Neuronal stem cell (in vitro differentiated cells): ENCODE measurements around the gene SUMO1.
"Not testable (repeated sequence)": the region's sequence is repeated elsewhere in the genome, so short reads cannot be mapped to it uniquely, and the experiment has no call there.

Experiments
- DNase-seq: peaks from one replicate; pipeline ENCODE4 v3.0.0-alpha.2; 2013; ENCODE audit warnings: low spot score
- H2AFZ ChIP-seq: one replicate; pipeline ENCODE4 v1.6.1; 2013; ENCODE audit warnings: mild to moderate bottlenecking, low read length, inconsistent platforms
- H2AK5ac ChIP-seq: 2 replicates; pipeline ENCODE4 v1.6.1; 2013; ENCODE audit warnings: low read depth, mild to moderate bottlenecking, inconsistent platforms, low read length, moderate library complexity, mixed read lengths
- H2BK120ac ChIP-seq: 2 replicates; pipeline ENCODE4 v1.6.1; 2013; ENCODE audit warnings: low read depth, mild to moderate bottlenecking, inconsistent platforms, low read length, moderate library complexity, mixed read lengths
- H2BK12ac ChIP-seq: one replicate; pipeline ENCODE4 v1.6.1; 2013; ENCODE audit warnings: low read length, inconsistent platforms
- H2BK15ac ChIP-seq: 2 replicates; pipeline ENCODE4 v1.6.1; 2013; ENCODE audit warnings: mild to moderate bottlenecking, low read length, inconsistent platforms, mixed read lengths
- H2BK5ac ChIP-seq: one replicate; pipeline ENCODE4 v1.6.1; 2013; ENCODE audit warnings: inconsistent platforms, mild to moderate bottlenecking, low read length, moderate library complexity
- H3K14ac ChIP-seq: one replicate; pipeline ENCODE4 v1.6.1; 2013; ENCODE audit warnings: low read length, inconsistent platforms
- H3K18ac ChIP-seq: 2 replicates; pipeline ENCODE4 v1.6.1; 2013; ENCODE audit warnings: low read length, inconsistent platforms
- H3K23ac ChIP-seq: 2 replicates; pipeline ENCODE4 v1.6.1; 2013; ENCODE audit warnings: low read depth, mild to moderate bottlenecking, mixed read lengths, low read length, inconsistent platforms; ENCODE audit not compliant: poor library complexity
- H3K27ac ChIP-seq: replicated peaks from 3 replicates; pipeline ENCODE4 v1.5.1; 2013; ENCODE audit warnings: low read length, inconsistent platforms
- H3K27me3 ChIP-seq, 3 experiments: 2 replicates each; pipeline ENCODE4 v1.6.1; 2013; ENCODE audit warnings: low read length in 3 of 3, mild to moderate bottlenecking in 2 of 3, inconsistent platforms in 1 of 3, low read depth in 1 of 3, mixed read lengths in 1 of 3, moderate library complexity in 1 of 3; ENCODE audit not compliant: control insufficient read depth in 3 of 3, insufficient read depth in 3 of 3
- H3K36me3 ChIP-seq, 2 donors: replicated peaks in 1 of 2; 2 replicates each; pipeline ENCODE4 v1.6.1; 2013; ENCODE audit warnings: low read length in 2 of 2; ENCODE audit not compliant: control insufficient read depth in 2 of 2, insufficient read depth in 2 of 2
- H3K4ac ChIP-seq: 2 replicates; pipeline ENCODE4 v1.6.1; 2013; ENCODE audit warnings: inconsistent platforms, mild to moderate bottlenecking, low read length, moderate library complexity
- H3K4me1 ChIP-seq, 2 donors: 1 replicate in 1 of 2; 2 replicates in 1 of 2; pipeline ENCODE4 v1.6.1; 2013; ENCODE audit warnings: low read length in 2 of 2, low read depth in 1 of 2; ENCODE audit not compliant: control insufficient read depth in 2 of 2, insufficient read depth in 1 of 2
- H3K4me2 ChIP-seq: one replicate; pipeline ENCODE4 v1.6.1; 2013; ENCODE audit warnings: mild to moderate bottlenecking, low read length, inconsistent platforms; ENCODE audit not compliant: insufficient read depth, poor library complexity, severe bottlenecking
- H3K4me3 ChIP-seq, 2 donors: 2 replicates each; pipeline ENCODE4 v1.5.1; 2013; ENCODE audit warnings: low read length in 2 of 2, mild to moderate bottlenecking in 2 of 2, inconsistent platforms in 1 of 2, moderate library complexity in 1 of 2
- H3K79me1 ChIP-seq: one replicate; pipeline ENCODE4 v1.6.1; 2013; ENCODE audit warnings: low read depth, mild to moderate bottlenecking, inconsistent platforms, low read length, moderate library complexity
- H3K9ac ChIP-seq: one replicate; pipeline ENCODE4 v1.6.1; 2013; ENCODE audit warnings: mild to moderate bottlenecking, low read depth, low read length, inconsistent platforms; ENCODE audit not compliant: poor library complexity
- H3K9me3 ChIP-seq, 2 donors: replicated peaks in 1 of 2; 2 replicates each; pipeline versions ENCODE3 to v1.6.1; 2013; ENCODE audit warnings: low read length in 2 of 2, mild to moderate bottlenecking in 2 of 2, inconsistent platforms in 1 of 2, low read depth in 1 of 2, mixed read lengths in 1 of 2, moderate library complexity in 1 of 2; ENCODE audit not compliant: control insufficient read depth in 2 of 2, insufficient read depth in 1 of 2
- H4K8ac ChIP-seq: one replicate; pipeline ENCODE4 v1.6.1; 2013; ENCODE audit warnings: low read depth, mild to moderate bottlenecking, inconsistent platforms, low read length, moderate library complexity
- H4K91ac ChIP-seq: one replicate; pipeline ENCODE4 v1.6.1; 2013; ENCODE audit warnings: low read length, low read depth, mild to moderate bottlenecking, inconsistent platforms; ENCODE audit not compliant: poor library complexity
- WGBS, 2 donors: extraction: QIAGEN DNeasy Blood & Tissue Kit; methylation state at CpG; one replicate each; pipeline ENCODE4 v1.1.7; 2013; ENCODE audit warnings: missing lambda C conversion rate in 2 of 2, mixed read lengths in 1 of 2; ENCODE audit not compliant: insufficient read length in 2 of 2, insufficient replicate concordance in 1 of 2; ENCODE audit errors: extremely low coverage in 2 of 2; 5-methylcytosine and 5-hydroxymethylcytosine counted together

SUMO1 gene

DNA sequence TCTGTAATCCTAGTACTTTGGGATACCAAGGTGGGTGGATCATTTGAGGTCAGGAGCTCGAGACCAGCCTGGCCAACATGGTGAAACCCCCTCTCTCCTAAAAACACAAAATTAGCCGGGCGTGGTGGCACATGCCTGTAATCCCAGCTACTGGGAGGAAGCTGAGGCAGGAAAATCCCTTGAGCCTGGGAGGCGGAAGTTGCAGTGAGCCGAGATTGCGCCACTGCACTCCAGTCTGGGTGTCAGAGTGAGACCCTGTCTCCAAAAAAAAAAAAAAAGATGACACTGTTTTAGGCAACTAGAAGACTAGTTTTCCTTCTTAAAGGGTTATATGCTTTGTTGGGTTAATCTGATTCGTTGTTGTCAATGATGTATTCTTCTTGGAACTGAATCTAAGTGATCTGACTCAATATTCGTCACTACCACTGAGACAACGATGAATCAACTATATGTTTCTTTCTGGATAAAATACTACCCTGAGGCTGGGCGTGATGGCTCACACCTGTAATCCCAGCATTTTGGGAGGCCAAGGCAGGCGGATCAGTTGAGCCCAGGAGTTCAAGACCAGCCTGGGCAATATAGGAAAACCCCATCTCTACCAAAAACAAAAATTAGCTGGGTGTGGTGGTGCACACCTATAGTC, 37.8 kb upstream of the SUMO1 start:
- H3K14ac ChIP-seq, H3K4me1 ChIP-seq, H3K27me3 ChIP-seq, H2BK120ac ChIP-seq, H3K79me1 ChIP-seq, H3K18ac ChIP-seq, H2BK15ac ChIP-seq, DNase-seq, H2BK5ac ChIP-seq, H3K4me3 ChIP-seq, H2AFZ ChIP-seq, H2AK5ac ChIP-seq, H3K9me3 ChIP-seq, H3K23ac ChIP-seq, H3K4me2 ChIP-seq, H3K9ac ChIP-seq, H2BK12ac ChIP-seq, H3K4ac ChIP-seq, H4K8ac ChIP-seq, H4K91ac ChIP-seq, H3K27ac ChIP-seq: not testable (repeated sequence)
- H3K36me3 ChIP-seq = peaks cover 24 to 68% of the 10 kb centered on the region in 2 donors
- WGBS, 2 donors = no CpG with 5 or more reads among the region's 11 CpGs

DNA sequence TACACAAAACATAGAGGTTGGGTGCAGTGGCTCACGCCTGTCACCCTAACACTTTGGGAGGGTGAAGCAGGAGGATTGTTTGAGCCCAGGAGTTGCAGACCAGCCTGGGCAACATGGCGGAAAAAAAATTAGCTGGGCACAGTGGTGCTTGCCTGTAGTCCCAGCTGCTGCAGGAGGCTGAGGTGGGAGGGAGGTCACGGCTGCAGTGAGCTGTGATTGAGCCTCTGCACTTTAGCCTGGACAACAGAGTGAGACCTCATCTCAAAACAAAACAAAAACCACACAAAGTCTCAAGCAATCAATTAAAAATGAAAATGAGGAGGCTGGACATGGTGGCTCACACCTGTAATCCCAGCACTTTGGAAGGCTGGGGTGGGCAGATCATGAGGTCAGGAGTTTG, 32.1 kb upstream of the SUMO1 start:
- H3K27ac ChIP-seq = no peak overlapping the region
- H4K8ac ChIP-seq = no peak overlapping the region
- H3K4me1 ChIP-seq = peaks cover 1 to 2% of the 10 kb centered on the region in 2 donors
- no peak overlapping the region for H2BK12ac ChIP-seq
- H3K9me3 ChIP-seq = no peaks in the 10 kb centered on the region
- DNase-seq = no peak
- H3K9ac ChIP-seq = peak overlapping the region; percentile 44
- H2AK5ac ChIP-seq = no peak overlapping the region
- H2BK15ac ChIP-seq = no peak overlapping the region
- no peak overlapping the region for H3K4me3 ChIP-seq
- H2BK120ac ChIP-seq = no peak overlapping the region
- H3K79me1 ChIP-seq = peaks cover 4% of the 10 kb centered on the region
- no peak overlapping the region for H2BK5ac ChIP-seq
- no peaks in the 10 kb centered on the region for H3K27me3 ChIP-seq
- no peak overlapping the region for H3K18ac ChIP-seq
- no peak overlapping the region for H2AFZ ChIP-seq
- H3K36me3 ChIP-seq = peaks cover 4 to 17% of the 10 kb centered on the region in 2 donors
- no peak overlapping the region for H3K4ac ChIP-seq
- no peak overlapping the region for H3K23ac ChIP-seq
- WGBS, 2 donors = no CpG with 5 or more reads among the region's 3 CpGs
- no peak overlapping the region for H4K91ac ChIP-seq
- no peak overlapping the region for H3K14ac ChIP-seq
- H3K4me2 ChIP-seq = no peak overlapping the region

DNA sequence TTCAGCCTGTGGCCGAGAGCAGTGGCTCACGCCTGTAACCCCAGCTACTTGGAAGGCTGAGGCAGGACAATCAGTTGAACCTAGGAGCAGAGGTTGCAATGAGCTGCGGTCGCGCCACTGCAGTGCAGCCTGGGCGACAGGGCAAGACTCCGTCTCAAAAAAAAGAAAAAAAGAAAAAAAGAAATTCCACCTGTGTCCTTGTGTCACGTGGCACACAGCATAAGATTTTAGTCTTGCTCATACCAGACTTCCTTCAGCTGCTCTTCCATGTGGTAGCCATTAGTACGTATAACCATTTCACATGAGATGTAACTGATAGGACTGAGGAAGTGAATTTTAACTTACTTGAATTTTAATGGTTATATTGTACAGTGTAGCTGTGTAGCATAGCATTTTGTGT, 31.2 kb upstream of the SUMO1 start:
- H2BK15ac ChIP-seq = no peak overlapping the region

DNA sequence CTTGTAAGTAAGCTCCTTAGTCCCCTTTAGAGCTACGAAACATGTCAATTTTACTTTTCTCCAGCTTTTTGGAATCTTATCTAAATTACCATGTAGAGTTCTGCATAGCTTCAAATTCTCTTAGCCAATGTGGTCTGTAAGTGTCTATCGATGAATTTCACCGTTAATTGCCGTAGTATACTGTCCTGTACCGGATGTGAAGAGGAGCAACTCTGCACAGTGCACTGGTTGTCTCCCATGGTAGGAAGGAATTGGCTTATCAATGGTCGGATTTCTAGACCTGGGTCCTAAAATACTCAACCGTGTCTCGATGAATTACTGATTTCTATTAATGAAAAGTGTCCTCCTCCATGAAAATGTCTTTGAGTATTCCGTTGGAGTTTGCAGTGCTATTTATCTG, 29.1 kb upstream of the SUMO1 start:
- WGBS, 2 donors = no CpG with 5 or more reads among the region's 9 CpGs
- H2BK120ac ChIP-seq = no peak overlapping the region
- no peak overlapping the region for H3K14ac ChIP-seq
- H3K9ac ChIP-seq = no peak overlapping the region
- H2BK15ac ChIP-seq = no peak overlapping the region
- no peak overlapping the region for H2BK5ac ChIP-seq
- no peak overlapping the region for H3K4ac ChIP-seq
- peaks cover 1 to 2% of the 10 kb centered on the region in 2 donors for H3K4me1 ChIP-seq
- H3K18ac ChIP-seq = no peak overlapping the region
- no peaks in the 10 kb centered on the region for H3K9me3 ChIP-seq
- no peak overlapping the region for H2AFZ ChIP-seq
- no peak overlapping the region for H4K8ac ChIP-seq
- H3K79me1 ChIP-seq = peaks cover 2% of the 10 kb centered on the region
- H3K4me2 ChIP-seq = no peak overlapping the region
- H4K91ac ChIP-seq = no peak overlapping the region
- peak overlapping the region in 1 of 2 donors; percentile 76 for H3K4me3 ChIP-seq
- H3K27ac ChIP-seq = no peak overlapping the region
- H3K27me3 ChIP-seq = no peaks in the 10 kb centered on the region
- H3K36me3 ChIP-seq = peaks cover 1 to 6% of the 10 kb centered on the region in 2 donors
- H2BK12ac ChIP-seq = no peak overlapping the region
- no peak overlapping the region for H2AK5ac ChIP-seq
- DNase-seq = no peak
- H3K23ac ChIP-seq = no peak overlapping the region

More for the DNA sequence above, 31.2 kb upstream of the SUMO1 start:
- Histone ChIP-seq H3K14ac (no peak overlapping the region), H3K9ac (no peak overlapping the region), H3K23ac (no peak overlapping the region), H2BK120ac (no peak overlapping the region), H3K18ac (no peak overlapping the region), H3K27me3 (no peaks in the 10 kb centered on the region), H3K4me1 (peaks cover 1 to 2% of the 10 kb centered on the region in 2 donors), H2AFZ (no peak overlapping the region), H2AK5ac (no peak overlapping the region), H3K9me3 (no peaks in the 10 kb centered on the region), H2BK12ac (no peak overlapping the region), H3K27ac (no peak overlapping the region), H2BK5ac (no peak overlapping the region), H3K79me1 (peaks cover 4% of the 10 kb centered on the region), H3K4ac (no peak overlapping the region), H3K36me3 (peaks cover 1 to 8% of the 10 kb centered on the region in 2 donors), H3K4me3 (no peak overlapping the region), H4K91ac (no peak overlapping the region), H3K4me2 (no peak overlapping the region), H4K8ac (no peak overlapping the region)
- no peak for DNase-seq
- WGBS, 2 donors = no CpG with 5 or more reads among the region's 9 CpGs
